Activated CD8-positive, alpha-beta memory T cell treated with anti-CD3 and anti-CD28 coated beads for 1 hour (primary cell): ENCODE results near the gene CRLF2.
"Not testable (repeated sequence)": the region's sequence is repeated elsewhere in the genome, so short reads cannot be mapped to it uniquely, and the experiment has no call there.

Experiments
- DNase-seq, 2 donors: peaks; one replicate each; pipeline ENCODE4 v3.0.0-alpha.2; 2020; ENCODE audit warnings: low read depth in 1 of 2; ENCODE audit errors: extremely low read depth in 1 of 2

Gene CRLF2

DNA sequence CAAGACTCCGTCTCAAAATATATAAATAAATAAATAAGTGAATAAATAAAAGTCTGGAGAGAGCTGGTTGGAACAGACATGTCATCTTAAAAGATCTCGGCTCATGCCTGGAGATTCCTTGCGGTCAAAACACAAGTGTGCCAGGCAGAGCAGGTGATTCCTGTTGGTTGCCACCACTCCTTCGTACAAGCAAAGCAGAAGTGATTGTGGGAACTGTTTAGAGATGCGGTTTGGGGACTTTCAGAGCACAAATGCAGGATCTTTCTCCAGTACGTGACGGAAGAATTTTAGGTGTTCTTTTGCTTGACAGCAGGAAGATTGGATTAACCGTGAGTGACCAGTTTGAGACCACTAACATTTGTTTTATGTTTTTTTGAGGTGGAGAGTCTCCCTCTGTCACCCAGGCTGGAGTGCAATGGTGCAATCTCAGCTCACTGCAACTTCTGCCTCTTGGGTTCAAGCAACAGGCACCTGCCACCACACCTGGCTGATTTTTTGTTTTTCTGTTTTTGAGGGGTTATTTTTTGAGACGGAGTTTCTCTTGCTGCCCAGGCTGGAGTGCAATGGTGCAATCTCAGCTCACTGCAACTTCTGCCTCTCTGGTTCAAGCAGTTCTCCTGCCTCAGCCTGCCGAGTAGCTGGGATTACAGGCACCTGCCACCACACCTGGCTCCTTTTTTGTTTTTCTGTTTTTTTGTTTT, 2.8 kb upstream of the CRLF2 start:
- no peak for DNase-seq

DNA sequence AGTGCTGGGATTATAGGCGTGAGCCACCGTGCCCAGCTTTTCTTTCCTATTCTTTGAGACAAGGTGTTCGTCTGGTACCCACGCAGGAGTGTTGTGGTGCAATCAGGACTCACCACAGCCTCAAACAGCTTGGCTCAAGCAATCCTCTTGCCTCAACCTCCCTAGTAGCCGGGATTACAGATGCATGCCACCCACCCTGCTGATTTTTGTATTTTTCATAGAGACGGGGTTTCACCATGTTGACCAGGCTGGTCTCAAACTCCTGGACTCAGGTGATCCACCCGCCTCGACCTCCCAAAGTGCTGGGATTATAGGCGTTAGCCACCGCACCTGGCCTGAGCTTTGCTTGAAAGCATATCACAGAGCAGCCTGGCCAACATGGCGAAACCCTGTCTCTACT, 1.5 kb upstream of the CRLF2 start:
- DNase-seq = no peak

DNA sequence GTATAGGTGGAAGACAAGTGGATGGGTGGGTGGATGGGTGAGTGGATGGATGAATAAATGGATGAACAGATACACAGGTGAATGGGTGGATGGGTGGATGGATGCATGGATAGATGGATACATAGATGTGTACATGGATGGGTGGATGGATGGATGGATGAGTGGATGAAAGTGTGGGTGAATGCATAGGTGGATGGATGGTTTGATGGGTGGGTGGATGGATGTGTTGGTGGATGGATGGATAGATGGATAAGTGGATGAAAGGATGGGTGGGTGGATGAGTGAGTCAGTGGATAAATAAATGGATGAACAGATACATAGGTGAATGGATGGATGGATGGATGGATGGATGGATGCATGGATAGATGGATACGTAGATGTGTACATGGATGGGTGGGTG, 1.6 kb downstream of the CRLF2 start:
- DNase-seq = no peak

DNA sequence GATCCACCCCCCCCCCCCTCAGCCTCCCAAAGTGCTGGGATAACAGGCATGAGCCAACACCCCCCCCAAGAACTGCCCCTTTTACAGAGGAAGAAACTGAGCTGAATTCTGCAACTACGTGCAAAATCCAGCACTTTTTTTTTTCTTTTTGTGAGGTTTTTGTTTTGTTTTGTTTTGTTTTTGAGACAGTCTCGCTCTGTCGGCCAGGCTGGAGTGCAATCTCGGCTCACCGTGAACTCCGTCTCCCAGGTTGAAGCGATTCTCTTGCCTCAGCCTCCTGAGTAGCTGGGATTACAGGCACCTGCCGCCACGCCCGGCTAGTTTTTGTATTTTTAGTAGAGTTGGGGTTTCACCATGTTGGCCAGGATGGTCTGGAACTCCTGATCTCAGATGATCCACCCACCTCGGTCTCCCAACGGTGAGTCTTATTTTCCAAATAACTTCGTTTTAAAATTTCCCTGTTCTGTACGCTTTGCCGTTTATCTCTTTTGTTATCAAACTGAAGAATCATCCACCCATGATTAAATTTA, 4.9 kb downstream of the CRLF2 start:
- no peak for DNase-seq

DNA sequence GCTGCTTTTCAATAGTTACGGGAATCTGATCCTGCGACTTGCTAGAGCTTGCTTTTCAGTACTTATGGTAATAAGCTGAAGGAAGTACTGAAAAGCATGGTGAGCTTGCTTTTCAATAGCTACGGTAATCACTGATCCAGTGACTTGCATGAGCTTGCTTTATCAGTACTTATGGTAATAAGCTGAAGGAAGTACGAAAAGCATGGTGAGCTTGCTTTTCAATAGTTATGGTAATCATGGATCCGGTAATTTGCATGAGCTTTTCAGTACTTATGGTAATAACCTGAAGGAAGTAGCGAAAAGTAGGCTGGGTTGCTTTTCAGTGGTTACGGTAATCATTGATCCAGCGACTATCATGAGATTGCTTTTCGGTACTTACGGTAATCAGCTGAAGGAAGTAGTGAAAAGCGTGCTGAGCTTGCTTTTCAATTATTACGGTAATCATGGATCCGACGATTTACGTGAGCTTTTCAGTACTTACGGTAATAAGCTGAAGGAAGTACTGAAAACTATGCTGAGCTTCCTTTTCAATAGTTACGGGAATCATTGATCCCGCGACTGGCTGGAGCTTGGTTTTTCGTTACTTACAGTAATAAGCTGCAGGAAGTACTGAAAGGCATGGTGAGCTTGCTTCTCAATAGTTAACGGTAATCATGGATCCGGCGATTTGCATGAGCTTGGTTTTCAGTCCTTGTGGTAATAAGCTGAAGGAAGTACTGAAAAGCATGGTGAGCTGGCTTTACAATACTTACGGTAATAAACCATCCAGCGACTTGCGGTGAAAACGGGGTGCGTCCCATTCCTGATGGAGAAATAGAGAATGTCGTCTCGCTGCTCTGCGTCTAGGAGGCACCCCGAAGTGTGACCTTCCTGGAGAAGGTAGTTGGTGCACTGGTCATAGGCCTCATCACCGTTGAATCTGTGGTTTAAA, 6.5 kb downstream of the CRLF2 start:
- DNase-seq = no peak

DNA sequence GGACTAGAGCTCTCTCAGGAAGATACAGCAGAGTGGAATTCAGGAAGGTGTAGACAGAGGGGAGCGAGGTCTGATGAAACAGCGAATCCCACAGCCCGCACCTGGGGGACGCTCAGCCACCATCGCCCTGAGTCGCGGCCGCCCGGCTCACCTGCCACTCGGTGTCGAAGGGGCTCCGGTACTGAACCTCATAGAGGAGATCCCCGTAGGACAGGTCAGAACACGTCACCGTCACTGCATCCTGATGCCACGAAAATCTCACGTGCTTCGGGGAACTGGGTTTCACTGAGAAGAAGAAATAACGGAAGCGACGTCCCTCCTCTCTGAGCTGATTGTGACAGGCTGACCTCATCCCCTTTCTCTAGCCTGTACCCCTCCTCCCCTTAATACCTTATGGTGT, 10.2 kb downstream of the CRLF2 start:
- no peak for DNase-seq

DNA sequence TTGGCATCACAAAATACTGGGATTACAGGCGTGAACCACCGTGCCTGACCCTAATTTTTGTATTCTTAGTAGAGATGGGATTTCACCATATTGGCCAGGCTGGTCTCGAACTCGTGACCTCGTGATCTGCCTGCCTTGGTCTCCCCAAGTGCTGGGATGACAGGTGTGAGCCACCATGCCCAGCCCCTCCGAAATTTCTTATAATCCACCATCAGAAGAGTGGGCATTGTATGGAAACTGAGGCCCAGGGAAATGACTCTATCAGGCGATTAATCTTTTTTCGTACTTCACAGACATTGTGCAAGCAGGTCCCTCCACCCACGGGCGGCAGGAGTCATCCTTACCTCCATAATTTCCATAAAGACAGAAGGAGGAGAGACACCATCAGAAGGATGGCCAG, 16.0 kb downstream of the CRLF2 start:
- no peak for DNase-seq

DNA sequence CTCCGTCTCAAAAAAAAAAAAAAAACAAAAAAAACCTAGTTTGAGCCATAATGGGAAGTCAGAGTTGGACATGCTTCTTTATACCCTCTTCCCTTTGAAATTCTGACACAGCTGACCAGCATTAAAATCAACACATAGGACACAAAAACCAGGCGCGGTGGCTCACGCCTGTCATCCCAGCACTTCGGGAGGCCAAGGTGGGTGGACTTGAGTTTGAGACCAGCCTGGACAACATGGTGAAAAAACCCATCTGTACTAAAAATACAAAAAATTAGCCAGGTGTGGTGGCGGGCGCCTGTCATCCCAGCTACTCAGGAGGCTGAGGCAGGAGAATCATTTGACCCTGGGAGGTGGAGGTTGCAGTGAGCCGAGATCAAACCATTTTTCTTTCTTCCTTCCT, 20.3 kb downstream of the CRLF2 start:
- DNase-seq = not testable (repeated sequence)

DNA sequence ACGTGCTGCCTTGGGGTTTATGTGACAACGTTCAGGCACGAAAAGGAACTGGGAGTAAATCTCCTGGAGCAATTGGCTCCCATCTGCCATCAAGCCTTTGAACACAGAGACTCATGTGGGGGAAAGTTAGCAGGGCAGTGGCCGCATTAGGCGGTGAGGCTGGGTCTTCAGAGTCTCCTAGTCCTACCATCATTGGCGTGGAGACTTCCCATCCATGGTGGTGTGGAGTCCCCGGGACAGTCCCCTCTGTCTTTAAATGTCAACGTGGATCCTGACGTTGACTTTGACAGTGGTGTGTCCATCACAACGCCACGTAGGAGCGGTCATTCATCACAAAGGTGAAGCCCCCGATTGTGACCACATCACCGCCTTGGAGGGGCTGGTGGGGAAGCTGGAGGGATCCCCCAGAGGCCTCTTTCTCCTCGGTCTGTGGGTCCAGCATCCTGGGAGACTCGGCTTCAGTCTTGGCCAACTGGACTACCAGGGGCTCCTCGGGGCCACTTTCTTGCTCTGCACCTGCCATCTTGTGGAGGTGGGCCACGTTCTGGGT, 21.8 kb downstream of the CRLF2 start:
- DNase-seq = no peak

DNA sequence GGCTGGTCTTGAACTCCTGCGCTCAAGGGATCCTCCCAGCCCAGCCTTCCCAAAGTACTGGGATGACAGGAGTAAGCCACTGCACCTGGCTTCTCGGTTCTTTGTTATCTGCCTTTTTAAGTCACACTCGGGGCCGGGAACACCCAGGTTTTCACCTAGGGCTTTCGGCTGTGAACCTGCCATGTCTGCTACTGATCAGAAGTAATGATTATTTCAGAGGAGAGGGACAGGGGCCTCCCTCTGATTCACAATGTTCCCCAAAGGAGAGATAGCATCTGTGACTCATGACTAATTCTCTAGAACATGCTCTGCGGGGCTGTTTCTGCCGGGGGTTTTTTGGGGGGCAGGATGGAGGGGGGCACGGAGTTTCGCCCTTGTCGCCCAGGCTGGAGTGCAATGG, 26.9 kb downstream of the CRLF2 start:
- DNase-seq = no peak

DNA sequence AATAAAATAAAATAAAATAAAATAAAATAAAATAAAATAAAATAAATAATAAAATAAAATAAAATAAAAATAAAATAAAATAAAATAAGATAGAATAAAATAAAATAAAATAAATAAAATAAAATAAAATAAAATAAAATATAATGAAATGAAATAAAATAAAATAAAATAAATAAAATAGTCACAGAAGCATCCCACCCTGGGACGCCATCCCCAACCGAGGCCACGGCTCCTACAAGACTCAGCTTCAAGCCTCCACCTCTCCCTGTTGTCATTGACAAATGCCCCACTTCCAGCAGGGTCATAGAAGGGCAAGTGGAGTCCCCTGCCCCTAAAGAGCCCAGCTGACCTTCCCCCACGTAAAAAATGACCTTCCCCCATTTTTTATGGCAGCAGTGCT, 30.2 kb downstream of the CRLF2 start:
- no peak for DNase-seq

DNA sequence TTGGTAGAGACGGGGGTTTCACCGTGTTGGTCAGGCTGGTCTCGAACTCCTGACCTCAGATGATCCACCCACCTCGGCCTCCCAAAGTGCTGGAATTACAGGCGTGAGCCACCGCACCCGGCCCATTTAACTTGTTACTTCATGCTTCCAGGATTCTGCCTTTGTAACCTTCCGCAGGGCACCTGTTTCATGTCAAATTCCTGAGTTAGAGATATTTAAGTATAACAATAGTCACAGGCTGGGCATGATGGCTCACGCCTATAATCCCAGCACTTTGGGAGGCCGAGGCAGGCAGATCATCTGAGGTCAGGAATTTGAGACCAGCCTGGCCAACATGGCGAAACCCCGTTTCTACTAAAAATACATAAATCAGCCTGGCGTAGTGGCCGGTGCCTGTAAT, 30.8 kb downstream of the CRLF2 start:
- DNase-seq = not testable (repeated sequence)

DNA sequence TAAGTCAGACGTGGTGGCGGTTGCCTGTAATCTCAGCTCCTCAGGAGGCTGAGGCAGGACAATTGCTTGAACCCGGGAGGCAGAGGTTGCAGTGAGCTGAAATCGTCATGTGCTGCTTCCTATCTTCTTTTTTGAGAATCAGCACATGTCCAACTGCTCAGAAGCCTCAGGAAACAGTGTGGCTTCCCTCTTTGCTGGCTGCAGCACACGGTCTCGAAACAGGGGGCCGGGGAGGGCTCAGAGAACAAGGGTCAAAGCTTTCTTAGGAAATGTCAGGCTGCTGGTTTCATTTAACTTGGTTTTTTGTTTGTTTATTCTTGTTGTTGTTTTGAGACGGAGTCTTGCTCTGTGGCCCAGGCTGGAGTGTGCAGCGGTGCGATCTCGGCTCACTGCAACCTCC, 31.3 kb downstream of the CRLF2 start:
- DNase-seq = no peak

DNA sequence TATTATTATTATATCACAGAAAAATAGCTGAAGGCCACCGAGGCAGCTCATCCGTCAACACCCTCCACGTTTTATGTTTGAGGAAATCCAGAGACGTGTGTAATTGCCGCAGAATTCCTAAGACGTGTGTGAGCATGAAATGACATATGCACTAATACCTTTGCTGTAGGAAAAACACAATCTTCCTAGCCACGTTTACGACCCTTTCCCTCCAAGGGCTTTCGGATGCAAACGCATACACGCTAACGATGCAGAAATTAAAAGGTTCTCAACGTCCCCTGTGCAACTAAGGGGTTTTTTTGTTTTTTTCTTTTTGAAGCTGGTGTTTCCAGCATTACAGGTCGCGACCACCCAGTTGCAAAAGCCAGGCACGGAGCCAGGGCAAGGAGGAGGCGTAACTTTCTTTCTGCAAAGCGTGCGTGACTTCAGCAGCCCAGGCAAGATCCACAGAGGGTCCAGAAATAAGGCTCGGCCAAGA, 33.8 kb downstream of the CRLF2 start:
- no peak for DNase-seq

DNA sequence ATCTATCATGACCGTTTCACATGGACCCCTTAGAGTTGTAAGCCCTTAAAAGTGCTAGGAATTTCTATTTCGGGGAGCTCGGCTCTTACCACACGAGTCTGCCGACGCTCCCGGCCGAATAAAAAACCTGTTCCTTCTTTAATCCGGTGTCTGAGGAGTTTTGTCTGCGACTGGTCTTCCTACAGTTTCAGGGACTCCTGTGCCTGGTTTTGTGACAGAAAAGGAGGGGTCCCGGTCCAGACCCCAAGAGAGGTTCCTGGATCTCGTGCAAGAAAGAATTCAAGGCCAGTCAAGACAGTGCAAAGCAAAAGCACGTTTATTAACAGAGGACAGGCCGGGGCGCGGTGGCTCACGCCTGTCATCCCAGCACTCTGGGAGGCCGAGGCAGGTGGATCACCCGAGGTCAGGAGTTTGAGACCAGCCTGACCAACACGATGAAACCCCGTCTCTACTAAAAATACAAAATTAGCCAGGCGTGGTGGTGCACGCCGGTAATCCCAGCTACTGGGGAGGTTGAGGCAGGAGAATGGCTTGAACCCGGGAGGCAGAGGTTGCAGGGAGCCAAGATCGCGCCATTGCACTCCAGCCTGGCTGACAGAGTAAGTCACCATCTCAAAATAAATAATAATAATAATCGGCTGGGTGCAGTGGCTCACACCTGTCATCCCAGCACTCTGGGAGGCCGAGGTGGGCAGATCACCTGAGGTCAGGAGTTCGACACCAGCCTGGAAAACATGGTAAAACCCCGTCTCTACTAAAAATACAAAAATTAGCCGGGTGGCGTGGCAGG, 35.7 kb downstream of the CRLF2 start:
- DNase-seq = not testable (repeated sequence)

DNA sequence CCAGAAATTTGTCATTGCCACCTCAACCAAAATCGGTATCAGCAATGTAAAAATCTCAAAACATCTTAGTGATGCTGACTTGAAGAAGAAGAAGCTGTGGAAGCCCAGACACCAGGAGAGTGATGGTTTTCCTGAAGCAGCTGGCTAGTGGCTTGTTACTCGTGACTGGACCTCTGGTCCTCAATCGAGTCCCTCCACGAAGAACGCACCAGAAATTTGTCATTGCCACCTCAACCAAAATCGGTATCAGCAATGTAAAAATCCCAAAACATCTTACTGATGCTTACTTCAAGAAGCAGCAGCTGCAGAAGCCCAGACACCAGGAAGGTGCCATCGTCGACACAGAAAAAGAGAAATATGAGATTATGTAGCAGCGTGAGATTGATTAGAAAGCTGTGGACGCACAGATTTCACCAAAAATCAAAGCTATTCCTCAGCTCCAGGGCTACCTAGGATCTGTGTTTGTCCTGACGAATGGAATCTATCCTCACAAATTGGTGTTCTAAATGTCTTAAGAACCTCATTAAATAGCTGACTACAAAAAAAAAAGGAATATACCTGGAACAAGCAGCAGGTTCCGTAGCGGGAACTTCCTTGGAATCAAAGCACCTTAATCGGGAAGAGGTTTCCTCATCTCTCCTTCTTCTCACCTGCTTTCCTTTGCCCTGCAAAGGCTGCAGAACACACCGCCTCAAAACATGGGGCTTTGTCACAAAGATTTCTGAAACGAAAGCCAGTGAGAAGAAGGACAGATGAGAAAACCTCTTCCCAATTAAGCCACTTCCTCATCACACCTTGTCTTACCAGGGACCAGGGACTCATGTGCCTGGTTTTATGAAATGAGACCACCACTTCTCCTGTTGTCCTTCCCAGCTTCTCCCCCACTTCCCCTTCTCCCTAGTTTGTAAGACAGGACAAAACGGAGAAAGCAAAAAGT, 37.6 kb downstream of the CRLF2 start:
- not testable (repeated sequence) for DNase-seq

DNA sequence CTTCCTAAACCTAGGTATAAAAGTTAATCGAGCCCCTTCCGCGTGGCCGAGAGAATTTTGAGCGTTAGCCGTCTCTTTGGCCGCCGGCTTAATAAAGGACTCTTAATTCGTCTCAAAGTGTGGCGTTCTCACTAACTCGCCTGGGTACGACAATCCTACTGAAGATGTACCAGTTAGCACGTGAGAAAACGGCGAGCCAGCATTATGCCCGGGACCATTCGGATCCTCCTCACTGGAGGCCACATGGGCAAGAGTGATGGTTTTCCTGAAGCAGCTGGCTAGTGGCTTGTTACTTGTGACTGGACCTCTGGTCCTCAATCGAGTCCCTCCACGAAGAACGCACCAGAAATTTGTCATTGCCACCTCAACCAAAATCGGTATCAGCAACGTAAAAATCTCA, 39.0 kb downstream of the CRLF2 start:
- DNase-seq = not testable (repeated sequence)

DNA sequence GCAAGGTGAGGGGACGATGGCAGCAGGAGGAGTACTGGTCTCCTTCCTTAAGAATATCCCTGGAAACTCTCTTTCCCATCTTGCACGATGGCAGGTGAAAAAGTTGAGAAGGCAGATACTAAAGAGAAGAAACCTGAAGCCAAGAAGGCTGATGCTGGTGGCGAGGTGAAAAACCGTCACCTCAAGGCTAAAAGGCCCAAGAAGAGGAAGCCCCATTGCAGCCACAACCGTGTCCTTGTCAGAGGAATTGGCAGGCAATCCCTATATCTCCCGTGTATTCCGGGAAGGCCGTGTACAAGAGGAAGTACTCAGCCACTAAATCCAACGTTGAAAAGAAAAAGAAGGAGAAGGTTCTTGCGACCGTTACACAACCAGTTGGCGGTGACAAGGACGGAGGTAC, 40.0 kb downstream of the CRLF2 start:
- no peak for DNase-seq

DNA sequence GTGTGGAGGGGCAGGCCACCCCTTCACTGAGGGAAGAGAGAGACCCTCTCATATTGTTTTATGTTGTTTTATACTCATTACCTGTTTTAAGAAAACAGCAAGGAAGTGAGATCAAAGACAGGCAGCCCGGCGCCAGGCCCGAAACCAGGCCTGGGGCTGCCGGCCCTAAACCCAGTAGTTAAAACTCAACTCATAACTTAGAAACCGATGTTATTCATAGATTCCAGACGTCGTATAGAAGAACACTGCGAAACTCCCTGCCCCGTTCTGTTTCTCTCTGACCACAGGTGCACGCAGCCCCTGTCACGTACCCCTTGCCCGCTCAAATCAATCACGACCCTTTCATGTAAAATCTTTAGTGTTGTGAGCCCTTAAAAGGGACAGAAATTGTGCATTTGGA, 40.5 kb downstream of the CRLF2 start:
- DNase-seq = not testable (repeated sequence)

DNA sequence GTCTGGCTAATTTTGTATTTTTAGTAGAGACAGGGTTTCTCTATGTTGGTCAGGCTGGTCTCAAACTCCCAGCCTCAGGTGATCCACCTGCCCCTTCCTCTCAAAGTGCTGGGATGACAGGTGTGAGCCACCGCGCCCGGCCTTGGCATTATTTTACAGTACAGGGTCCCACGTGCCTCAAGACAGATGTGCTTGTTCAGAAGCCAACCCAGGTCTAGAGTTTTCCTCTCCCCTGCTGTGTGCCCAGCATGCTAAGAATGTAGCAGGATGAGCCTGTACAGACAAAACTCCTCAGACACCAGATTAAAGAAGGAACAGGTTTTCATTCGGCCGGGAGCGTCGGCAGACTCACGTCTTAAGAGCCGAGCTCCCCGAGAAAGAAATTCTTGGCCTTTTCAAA, 42.2 kb downstream of the CRLF2 start:
- no peak for DNase-seq
